Stimulated activated CD4-positive, alpha-beta T cell treated with anti-CD3 and anti-CD28 coated beads, Interleukin-4, amount 100 ng/mL, for 4 hours (primary cell): ENCODE results near the gene LRRC61.

Experiments used
- DNase-seq, 2 experiments: peaks; one replicate each; pipeline ENCODE4 v3.0.0-alpha.2; 2020

Gene LRRC61

DNA sequence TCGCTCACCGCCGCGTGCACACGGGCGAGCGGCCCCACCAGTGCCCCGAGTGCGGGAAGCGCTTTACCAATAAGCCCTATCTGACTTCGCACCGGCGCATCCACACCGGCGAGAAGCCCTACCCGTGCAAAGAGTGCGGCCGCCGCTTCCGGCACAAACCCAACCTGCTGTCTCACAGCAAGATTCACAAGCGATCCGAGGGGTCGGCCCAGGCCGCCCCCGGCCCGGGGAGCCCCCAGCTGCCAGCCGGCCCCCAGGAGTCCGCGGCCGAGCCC, 48.8 kb downstream of the LRRC61 start:
- DNase-seq, result no peak

DNA sequence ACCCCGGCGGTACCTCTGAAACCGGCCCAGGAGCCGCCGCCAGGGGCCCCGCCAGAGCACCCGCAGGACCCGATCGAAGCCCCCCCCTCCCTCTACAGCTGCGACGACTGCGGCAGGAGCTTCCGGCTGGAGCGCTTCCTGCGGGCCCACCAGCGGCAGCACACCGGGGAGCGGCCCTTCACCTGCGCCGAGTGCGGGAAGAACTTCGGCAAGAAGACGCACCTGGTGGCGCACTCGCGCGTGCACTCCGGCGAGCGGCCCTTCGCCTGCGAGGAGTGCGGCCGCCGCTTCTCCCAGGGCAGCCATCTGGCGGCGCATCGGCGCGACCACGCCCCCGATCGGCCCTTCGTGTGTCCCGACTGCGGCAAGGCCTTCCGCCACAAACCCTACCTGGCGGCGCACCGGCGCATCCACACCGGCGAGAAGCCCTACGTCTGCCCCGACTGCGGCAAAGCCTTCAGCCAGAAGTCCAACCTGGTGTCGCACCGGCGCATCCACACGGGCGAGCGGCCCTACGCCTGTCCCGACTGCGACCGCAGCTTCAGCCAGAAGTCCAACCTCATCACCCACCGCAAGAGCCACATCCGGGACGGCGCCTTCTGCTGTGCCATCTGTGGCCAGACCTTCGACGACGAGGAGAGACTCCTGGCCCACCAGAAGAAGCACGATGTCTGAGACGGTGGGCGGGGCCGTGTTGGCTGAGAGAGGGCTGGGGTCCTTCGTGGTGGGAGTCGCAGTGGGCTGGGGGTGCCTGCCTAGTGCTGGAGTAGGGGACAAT, 49.3 kb downstream of the LRRC61 start:
- no peak for DNase-seq

DNA sequence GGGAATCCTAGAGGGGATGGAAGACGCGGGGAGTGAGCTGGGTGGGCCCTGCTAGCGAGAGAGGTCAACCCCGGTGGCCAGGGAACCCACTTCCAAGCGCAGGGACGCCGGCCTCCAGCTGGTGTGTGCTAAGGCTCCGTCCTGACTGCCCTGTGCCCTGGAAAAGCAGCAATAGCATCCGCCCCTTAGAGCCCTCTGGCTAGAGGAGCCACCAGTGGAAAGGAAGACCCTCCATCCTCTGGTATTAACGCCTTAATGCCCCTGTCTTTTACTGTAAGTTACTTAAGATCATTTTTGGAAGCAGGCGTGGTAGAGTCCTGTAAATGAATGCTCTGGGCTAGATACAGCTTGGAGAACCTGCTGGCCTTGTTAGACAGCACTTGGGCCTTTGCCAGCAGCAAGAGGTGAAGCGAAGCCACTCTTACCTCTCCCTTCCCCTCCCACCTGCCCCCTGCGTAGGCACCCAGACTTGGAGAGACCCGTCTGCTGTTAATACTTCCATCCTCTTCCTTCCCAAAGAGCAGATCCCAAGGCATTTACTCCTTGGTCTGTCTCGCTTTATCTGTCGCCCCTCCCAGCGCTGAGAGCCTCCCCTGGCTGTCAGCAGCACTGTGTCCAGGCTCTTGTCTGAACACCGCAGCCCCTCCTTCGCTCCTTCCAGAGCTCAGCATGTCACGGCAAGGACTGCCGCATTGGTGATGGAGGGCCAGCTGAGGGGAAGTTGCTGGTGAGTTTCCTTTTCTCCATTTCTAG, 50.1 kb downstream of the LRRC61 start:
- no peak for DNase-seq

DNA sequence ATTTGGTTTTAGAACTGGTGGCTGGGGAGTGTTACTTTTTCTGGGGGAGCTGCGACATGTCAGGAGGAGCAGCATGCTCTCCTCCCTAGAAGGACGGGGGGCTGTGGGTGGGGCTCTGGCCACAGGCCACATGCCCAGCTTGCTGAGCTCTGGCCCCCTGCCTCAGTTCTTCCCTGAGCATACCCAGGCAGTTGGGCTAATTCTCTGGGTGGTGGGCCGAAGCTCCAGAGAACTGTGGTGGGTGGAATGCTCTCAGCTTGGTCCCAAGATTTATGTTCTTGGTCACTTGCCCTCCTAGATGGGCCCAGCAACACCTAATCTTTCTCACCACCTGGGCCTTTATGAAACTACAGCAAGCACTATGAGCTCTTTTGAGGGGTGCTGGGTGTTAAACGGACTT, 50.9 kb downstream of the LRRC61 start:
- no peak for DNase-seq

DNA sequence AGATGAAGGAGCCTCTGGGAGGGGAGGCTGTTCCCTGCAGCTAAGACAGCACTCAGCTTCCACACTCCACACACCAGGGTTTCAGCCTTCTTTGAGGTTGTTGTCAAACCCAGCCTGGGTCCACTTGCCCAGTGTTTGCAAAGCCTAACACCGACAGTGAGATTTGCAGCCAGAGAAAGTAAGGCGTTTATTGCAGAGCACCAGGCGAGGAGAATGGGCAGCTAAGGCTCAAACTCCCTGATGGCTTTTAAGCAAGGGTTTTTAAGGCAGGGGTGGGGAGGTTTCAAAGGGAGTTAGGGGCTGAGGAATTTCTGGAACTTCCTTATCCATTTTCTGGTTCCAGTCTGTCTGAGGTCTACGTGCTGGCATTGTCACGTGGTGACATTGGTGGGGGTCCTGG, 51.3 kb downstream of the LRRC61 start:
- no peak for DNase-seq

DNA sequence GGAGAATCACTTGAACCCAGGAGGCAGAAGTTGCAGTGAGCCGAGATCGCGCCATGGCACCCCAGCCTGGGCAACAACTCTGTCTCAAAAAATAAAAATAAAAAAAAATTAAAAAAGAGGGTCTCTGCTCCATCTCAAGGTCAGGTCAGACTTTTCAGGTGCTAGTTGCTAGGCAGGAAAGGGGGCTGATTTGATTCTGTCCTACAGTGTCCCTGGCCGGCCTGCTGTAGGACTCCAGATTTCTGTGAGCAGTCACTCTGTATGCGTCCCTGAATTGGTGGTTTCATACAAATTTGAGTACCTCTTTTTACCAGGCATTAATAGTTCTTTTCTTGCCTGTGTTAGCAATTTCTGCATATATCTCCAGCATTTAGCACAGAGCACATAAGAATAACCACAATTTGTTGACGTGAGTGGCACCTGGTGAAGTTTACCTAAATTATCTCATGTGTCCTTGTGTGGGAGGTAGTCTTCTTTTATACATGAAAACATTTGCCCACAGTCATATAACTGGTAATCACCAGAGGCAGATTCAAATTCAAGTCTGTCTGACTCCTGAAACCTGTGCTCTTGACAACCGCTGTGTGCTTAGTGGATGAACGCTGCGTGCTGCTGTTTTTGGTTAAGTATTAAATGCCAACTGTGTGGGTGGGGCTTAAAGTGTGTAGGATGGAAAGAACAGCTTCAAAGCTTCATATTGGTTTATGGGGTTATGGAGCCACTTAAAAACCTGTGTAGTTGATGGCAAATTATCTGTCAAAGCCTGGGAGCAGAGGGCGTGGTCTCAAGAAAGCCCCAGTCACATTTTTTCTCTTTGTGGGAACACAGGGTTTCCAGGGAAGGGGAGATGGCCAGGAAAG, 52.7 kb downstream of the LRRC61 start:
- DNase-seq, result peak in 1 of 2 experiments; percentile 58

- no peak for DNase-seq
These were observed 53.4 kb downstream of the LRRC61 start for GRCh38 chr7:150376560-150376959.

GRCh38 chr7:150377196-150377595, 54.0 kb downstream of the LRRC61 start:
- no peak for DNase-seq

DNA sequence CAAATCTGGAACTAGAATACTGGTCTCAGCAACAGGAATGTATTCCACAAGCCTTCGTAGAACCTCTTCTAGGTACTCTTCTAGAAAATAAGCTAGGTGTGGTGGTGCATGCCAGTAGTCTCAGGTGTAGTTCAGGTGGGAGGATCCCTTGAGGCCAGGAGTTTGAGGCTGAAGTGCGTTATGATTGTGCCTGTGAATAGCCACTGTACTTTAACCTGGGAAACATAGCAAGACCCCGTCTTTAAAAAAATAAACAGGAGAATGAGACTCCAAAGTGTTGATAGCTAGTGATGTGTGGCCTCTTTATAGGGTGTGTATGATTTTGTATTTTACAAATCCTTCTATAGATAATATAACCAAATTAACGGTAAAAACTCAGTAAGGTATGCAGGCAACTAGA, 54.5 kb downstream of the LRRC61 start:
- DNase-seq, result no peak

- peak in 1 of 2 experiments; percentile 34 for DNase-seq
These were observed 55.1 kb downstream of the LRRC61 start for GRCh38 chr7:150378115-150378852.

- peak; percentile 89 for DNase-seq
These were observed 55.8 kb downstream of the LRRC61 start, which contains the start of gene ZNF775 for GRCh38 chr7:150378853-150379440. ZNF775 (plus strand) TSS chr7:150379330; CDS start chr7:150388471, 9,141 bp downstream.

- no peak for DNase-seq
These were observed 56.6 kb downstream of the LRRC61 start for GRCh38 chr7:150379441-150380379.

DNA sequence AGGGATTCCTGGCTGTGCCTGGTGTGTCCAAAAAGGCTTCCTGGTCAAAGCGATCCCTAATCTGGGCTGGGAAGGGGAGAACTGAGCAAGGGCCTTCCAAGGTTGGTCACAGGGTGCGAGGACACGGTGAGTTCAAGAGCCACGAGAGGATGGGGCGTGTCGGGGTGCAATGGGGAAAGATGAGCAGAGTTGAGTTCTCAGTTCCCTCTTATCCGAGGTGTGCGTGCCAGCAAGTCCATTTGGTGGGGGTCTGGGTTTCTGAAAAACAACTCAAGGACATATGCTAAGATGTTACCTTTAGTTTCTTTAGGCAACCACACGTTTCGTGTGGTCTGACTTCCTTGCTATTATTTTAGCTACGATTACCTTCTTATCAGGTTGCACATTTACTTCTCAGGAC, 57.3 kb downstream of the LRRC61 start:
- DNase-seq, result no peak

DNA sequence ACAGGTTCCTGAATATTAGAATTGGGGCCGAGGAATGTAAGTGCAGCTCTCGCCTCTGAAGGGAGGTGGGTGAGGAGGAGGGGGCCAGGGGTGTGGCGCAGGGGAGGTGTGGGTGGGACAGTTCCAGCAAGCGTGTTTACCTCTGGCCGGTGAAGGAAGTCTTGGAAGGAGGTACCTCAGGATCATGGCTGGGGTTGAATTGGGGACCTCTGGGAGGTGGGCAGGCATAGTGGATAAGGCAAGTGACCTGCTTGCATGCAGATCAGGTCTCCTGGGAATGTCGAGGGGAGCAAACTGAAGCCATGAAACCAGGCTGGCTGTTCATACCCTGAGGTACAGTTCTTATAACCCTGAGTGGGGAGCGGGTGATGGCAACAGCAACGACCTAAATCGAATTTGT, 57.9 kb downstream of the LRRC61 start:
- DNase-seq, result no peak

DNA sequence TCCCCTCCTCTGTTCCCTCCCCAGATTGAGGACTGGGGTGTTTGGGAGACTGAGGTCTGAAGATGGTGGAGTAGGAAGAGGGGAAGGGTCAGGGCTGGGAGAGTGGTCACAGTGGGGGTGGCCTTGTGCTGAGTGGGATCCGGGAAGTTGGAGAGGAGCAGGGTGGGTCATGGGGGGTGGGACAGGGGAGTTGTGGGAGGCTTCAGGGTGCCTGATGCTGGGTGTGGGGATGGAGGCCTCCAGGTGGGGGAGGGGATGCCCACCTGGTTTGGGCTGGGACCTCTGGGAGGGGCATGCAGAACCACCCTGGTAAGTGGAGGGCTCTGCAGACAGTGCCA, 58.6 kb downstream of the LRRC61 start:
- DNase-seq, result no peak

GRCh38 chr7:150382123-150382843, 59.1 kb downstream of the LRRC61 start:
- DNase-seq, result no peak

DNA sequence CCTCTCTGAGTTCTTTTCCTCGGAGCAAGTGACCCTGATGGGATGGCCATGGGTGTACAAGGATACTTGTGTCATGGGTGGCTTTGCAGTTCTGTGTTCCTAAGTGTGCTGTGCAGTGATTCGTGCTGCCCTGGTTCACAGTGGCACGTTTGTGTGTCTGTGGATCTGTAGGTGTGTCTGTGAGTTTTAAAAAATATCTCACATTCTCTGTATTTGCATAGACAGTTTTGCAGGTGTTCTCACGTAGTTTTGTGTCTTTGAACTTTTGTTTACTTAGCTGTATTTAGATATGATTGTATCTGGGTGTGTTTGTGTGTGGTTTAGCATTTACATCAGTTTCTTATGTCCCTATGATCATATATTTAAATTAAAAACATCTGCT, 59.7 kb downstream of the LRRC61 start:
- DNase-seq, result no peak

GRCh38 chr7:150383710-150384397, 60.7 kb downstream of the LRRC61 start:
- DNase-seq, result no peak

GRCh38 chr7:150384406-150385301, 61.5 kb downstream of the LRRC61 start:
- DNase-seq, result no peak
